GM18498 (cell line): ENCODE results near the gene DEPDC1B.
"Not testable (repeated sequence)": the region's sequence is repeated elsewhere in the genome, so short reads cannot be mapped to it uniquely, and the experiment has no call there.

Source experiments
- ATAC-seq: cut with Tn5 transposase; IDR thresholded peaks from one replicate; pipeline ENCODE4 v1.9.1; 2021; ENCODE audit warnings: mild to moderate bottlenecking, moderate library complexity; ENCODE audit not compliant: unreplicated experiment

DEPDC1B gene

DNA sequence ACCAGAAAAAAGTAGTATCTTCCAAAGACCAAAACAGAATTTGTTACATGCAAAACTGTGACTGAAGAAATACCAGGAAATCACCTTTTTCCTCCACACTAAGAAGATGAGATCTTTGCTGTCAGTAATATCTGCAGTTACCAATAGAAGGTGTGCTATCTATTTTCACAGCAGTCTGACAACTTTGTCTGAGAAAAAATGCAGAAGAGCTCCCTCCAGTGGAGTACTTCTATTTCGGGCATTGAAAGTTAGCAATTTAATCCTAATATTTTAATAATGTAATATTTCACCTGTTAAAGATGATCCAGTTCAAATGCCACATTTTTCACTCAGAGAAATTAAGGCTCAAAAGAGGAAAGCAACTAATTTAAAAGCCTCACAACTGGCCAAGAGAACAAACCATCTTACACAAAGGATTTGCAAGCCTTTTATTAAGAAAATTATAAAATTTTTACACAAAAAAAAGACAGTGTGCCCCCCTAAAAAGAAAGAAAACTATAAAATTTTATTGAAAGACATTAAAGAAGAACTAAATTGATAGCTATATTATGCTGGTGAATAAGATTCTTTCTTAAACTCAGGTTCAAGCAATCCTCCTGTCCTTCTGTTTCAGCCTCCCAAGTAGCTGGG lies 50.6 kb downstream of the DEPDC1B start:
- peak; percentile 69 for ATAC-seq

GRCh38 chr5:60648175-60648574 lies 51.8 kb downstream of the DEPDC1B start:
- no peak for ATAC-seq

- ATAC-seq, result no peak
Observed at GRCh38 chr5:60640901-60641300, 59.1 kb downstream of the DEPDC1B start.

DNA sequence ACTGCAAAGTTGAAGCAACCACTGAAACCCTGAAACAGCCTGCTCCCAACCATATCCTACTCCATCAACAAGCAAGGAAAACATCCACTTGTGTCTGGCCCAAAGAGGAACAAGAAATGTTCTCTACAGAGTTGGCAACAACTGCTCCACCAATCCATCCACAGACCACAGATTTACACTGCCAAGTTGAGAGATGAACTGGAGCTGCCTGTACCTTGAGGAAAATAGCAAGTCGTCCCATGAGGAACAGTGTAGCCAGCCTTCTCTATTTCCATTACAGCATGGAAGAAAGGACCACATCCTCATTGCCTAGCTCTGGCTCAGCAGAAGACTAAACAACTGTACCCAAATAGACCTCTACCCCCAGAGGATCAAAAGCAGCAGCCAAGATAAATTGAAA lies 60.4 kb downstream of the DEPDC1B start:
- no peak for ATAC-seq

DNA sequence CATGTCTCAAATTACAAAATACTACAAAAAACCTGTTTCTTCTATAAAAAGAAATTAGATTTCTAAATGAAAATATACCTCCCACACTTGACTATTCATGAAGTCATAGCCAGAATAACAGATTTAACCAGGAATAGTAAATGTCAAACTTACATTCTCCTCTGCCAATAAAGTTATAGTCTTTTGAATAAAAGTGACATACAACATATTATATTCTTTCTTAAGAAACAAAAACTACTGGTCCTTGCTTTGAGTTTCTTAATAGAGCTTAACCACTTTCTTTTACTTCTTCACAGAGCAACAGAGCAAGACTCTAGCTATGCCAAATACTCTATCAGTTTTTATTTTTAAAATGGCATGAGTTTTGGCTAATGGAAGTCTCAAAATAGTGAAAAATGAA lies 61.7 kb downstream of the DEPDC1B start:
- no peak for ATAC-seq

DNA sequence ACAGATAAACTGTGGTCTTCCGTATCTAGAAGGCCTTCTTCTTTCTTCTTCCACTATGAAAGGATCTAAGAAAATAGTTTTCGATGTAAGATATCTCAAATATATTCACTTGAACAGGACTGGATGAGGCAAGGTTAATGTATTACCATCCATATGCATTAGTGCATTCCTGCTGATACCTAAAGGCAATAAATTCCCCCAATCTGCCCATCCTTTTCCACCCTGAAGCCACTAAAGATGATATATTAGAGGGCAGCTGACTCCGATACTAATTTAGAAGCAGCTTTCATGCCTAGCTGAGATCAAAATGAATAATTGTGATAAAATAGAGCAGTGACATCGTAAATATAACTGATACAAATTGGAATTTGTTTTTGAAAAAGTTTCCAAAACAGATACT lies 63.3 kb downstream of the DEPDC1B start:
- ATAC-seq, result no peak

GRCh38 chr5:60636001-60636400 lies 64.0 kb downstream of the DEPDC1B start:
- ATAC-seq, result no peak

GRCh38 chr5:60634051-60634450 lies 65.9 kb downstream of the DEPDC1B start:
- no peak for ATAC-seq

- ATAC-seq, result no peak
Observed at GRCh38 chr5:60633341-60633740, 66.6 kb downstream of the DEPDC1B start.

DNA sequence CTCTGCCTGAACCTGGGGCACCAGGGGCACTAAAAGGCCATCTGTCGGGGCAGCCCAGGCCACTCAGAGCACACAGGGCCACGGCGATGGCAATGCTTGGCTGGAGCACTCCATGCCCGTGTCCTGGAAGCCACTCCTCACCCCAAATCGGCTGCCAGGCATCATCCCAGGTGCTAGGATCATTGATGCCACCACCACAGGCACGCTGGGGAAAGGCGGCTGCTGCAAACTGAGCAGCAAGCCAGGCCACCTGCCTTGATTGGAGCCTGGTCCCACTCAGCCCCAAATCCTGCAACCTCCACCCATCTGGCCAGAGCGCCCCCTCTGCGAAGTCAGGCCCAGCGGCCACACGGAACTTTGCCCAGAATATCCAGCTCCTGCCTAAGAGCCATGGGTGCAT lies 67.8 kb downstream of the DEPDC1B start:
- no peak for ATAC-seq

DNA sequence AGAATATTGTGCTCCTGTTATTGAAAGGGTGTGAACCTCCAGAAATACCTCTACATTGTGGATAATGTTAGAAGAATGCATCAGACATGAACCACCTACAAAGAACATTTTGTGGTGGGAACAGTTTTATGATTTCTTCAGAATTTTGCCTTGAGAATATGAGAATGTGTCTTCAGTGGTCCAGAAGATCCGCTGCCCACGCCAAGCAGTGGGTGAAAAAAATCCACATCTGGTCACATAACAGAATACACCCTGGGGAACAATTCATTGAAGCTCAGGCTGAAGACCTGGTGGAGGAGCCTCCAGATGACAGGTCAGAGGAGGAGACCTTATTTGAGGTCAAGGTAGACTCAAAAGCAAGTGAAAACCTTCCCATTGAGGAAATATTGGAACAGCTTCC lies 69.1 kb downstream of the DEPDC1B start:
- ATAC-seq, result no peak

DNA sequence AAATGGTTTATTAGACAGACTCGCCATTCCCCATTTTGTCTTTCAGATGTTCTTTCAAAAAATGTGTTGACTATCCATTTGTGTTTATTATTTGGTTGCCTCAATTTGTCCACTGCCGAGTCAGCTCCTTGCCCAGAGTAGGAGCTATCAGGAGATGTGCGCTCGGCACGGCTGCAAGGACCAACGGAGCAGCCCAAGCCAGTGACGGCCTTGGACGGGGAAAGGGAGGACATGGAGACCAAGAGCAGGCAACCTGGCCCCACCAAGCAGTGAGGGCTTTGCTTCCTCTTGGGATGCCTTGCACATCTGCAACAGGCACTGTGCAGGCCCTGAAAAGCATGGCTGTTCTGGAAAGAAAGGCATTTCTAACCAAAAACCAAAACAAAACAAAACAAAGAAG lies 69.8 kb downstream of the DEPDC1B start:
- ATAC-seq, result no peak

DNA sequence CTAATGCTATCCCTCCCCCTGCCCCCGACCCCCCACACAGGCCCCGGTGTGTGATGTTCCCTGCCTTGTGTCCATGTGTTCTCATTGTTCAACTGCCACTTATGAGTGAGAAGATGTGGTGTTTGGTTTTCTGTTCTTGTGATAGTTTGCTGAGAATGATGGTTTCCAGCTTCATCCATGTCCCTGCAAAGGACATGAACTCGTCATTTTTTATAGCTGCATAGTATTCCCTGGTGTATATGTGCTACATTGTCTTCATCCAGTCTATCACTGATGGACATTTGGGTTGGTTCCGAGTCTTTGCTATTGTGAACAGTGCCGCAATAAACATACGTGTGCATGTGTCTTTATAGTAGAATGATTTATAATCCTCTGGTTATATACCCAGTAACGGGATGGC lies 75.1 kb downstream of the DEPDC1B start:
- not testable (repeated sequence) for ATAC-seq

GRCh38 chr5:60620752-60621151 lies 79.2 kb downstream of the DEPDC1B start:
- not testable (repeated sequence) for ATAC-seq

- peak; percentile 90 for ATAC-seq
Observed at GRCh38 chr5:60613826-60614225, 86.1 kb downstream of the DEPDC1B start.

GRCh38 chr5:60611099-60611740 lies 88.7 kb downstream of the DEPDC1B start:
- no peak for ATAC-seq

GRCh38 chr5:60604771-60605170 lies 95.2 kb downstream of the DEPDC1B start:
- no peak for ATAC-seq

GRCh38 chr5:60598424-60598823 lies 101.5 kb downstream of the DEPDC1B start:
- ATAC-seq, result peak; percentile 67

DNA sequence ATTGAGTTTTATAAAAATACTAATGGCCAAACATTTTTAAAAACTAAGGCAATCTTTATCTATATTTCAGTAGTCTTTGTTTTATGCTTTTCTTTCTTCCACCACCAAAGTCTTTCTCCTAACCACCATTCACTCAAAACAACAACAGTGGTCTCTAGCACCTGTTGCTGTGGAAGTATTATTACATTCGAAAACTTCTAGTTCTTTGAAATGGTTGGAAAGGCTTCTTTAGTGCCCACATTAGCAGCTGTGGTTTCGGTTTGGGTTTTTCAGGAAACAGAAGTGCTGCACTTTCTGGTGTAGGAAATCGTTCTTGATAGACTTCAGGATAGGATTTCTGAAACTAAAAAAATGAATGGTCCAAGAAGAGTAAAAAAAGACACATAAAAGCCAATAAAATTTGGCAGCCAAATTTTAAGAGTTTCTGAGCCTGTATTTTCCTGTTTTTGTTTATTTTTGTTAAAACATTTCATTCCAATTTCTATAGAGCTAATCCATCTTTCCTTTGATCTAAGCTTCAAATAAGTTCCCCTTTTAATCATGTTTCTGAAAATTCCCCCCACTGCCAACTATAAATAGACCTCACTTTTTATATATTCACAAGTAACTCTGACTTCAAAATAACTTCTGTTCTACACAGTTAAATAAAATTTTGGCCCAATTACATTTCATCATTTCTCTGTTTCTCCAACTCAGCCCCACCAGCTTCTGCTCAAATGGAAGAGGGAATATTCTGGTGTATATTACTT lies 102.2 kb downstream of the DEPDC1B start:
- ATAC-seq, result peak; percentile 77

DNA sequence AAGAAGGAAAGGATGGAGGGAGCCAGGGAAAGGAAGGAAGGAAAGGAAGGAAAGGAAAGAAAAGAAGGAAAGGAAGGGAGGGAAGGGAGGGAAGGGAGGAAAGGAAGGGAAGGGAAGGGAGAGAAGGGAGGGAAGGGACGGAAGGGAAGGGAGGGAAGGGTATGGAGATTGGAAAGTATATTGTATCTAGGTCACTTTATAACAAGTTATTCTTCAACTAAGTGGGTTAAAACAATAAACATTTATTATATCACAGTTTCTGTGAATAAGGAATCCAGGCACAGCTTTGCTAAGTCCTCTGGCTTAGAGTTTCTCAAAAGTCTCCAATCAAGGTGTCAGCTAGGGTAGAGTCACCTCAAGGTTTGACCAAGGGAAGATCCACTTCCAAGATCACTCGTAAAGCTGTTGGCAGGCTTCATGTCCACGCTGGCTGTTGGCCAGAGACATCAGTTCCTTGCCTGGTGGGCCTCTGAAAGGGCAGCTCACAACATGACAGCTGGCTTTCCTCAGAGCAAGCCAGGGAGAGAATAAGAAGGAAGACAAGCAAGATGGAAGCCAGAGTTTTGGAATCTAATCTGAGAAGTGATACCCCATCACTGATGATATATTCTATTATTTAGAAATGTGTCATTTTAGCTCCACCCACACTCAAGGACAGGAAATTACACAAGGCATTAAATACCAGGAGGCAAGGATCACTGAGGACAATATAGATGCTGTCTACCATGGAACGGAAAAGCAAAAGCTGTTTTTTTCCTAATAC lies 105.1 kb downstream of the DEPDC1B start:
- ATAC-seq, result no peak

- ATAC-seq, result no peak
Observed at GRCh38 chr5:60590172-60590571, 109.8 kb downstream of the DEPDC1B start.
